Loucy (cell line): ENCODE data around the gene AP3D1.

Experiments used
- H2AFZ ChIP-seq: fragments of 200-600 bp; sonication (generic); 2 replicates; pipeline ENCODE4 v1.6.0; 2016; ENCODE audit warnings: antibody characterized with exemption, mild to moderate bottlenecking, low read length, moderate library complexity
- H3F3A ChIP-seq: fragments of 200-600 bp; 2 replicates; pipeline ENCODE4 v1.6.0; 2016; ENCODE audit warnings: antibody characterized with exemption, low read depth, mild to moderate bottlenecking
- H3K27me3 ChIP-seq: fragments of 200-600 bp; sonication (generic); 2 replicates; pipeline ENCODE4 v1.6.1; 2014; ENCODE audit warnings: low read length, mild to moderate bottlenecking; ENCODE audit not compliant: insufficient read depth, poor library complexity, severe bottlenecking
- H3K36me3 ChIP-seq: fragments of 200-600 bp; sonication (generic); 2 replicates; pipeline ENCODE4 v1.6.1; 2016; ENCODE audit warnings: low read length; ENCODE audit not compliant: insufficient read depth
- H3K4me1 ChIP-seq: fragments of 200-600 bp; sonication (generic); 2 replicates; pipeline ENCODE4 v1.5.1; 2014; ENCODE audit warnings: low read length, mild to moderate bottlenecking; ENCODE audit not compliant: insufficient read depth, poor library complexity, severe bottlenecking
- H3K4me2 ChIP-seq: fragments of 200-600 bp; sonication (generic); 2 replicates; pipeline ENCODE4 v1.6.0; 2014; ENCODE audit warnings: antibody characterized with exemption, low read length, low read depth, mild to moderate bottlenecking; ENCODE audit not compliant: poor library complexity, severe bottlenecking
- H3K4me3 ChIP-seq: fragments of 200-600 bp; sonication (generic); 2 replicates; pipeline ENCODE4 v1.5.1; 2014; ENCODE audit warnings: low read length, mild to moderate bottlenecking, mixed read lengths; ENCODE audit not compliant: poor library complexity, severe bottlenecking
- H3K79me2 ChIP-seq: fragments of 200-600 bp; sonication (generic); 2 replicates; pipeline ENCODE4 v1.6.1; 2014; ENCODE audit warnings: low read length; ENCODE audit not compliant: insufficient read depth
- H3K9ac ChIP-seq: fragments of 200-600 bp; sonication (generic); 2 replicates; pipeline ENCODE4 v1.6.0; 2014; ENCODE audit warnings: mild to moderate bottlenecking, low read depth, low read length, moderate library complexity; ENCODE audit not compliant: poor library complexity, severe bottlenecking
- H3K9me2 ChIP-seq: fragments of 200-600 bp; sonication (generic); replicated peaks from 2 replicates; pipeline ENCODE4 v1.6.1; 2016; ENCODE audit warnings: low read depth, low read length, mixed read lengths
- H3K9me3 ChIP-seq: fragments of 200-600 bp; sonication (generic); 2 replicates; pipeline ENCODE4 v1.6.1; 2014; ENCODE audit warnings: mild to moderate bottlenecking, antibody characterized with exemption, low read length, low read depth; ENCODE audit not compliant: insufficient read depth
- H4K20me1 ChIP-seq: fragments of 200-600 bp; sonication (generic); 2 replicates; pipeline ENCODE4 v1.6.0; 2014; ENCODE audit warnings: antibody characterized with exemption, low read length, mild to moderate bottlenecking; ENCODE audit not compliant: insufficient read depth, poor library complexity, severe bottlenecking
- EZH2phosphoT487 ChIP-seq: fragments of 200-600 bp; IDR thresholded peaks from 2 replicates; pipeline ENCODE4 v1.6.1; 2018; ENCODE audit warnings: antibody characterized with exemption, mild to moderate bottlenecking, moderate library complexity, borderline replicate concordance
- TF ChIP-seq, protein P1 (sequence below): fragments of 200-600 bp; sonication (generic); conservative IDR thresholded peaks from 2 replicates; pipeline ENCODE4 v1.5.1; 2014; ENCODE audit warnings: mild to moderate bottlenecking, antibody characterized with exemption, low read length

The AP3D1 gene

DNA sequence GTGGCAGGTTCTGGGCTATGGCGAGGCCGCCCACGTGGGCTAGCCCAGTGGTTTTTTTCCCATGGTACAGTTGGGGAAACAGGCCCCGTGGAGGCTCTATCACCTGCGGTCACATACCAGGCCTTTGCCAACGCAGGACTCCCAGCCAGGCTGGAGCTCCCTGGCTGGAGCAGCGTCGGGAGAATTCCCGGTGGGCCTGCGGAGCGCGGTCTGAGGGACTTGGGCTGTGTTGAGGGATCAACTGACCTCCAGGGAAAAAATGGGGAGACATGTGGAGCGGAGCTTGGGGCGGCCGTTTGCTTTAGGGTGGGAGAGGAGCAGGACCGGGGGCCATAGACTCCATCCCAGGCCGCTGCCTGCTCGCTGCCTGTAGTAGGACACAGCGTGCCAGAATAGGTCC is 28.7 kb upstream of the AP3D1 start:
- Histone ChIP-seq H3K4me1 (no peaks in the 10 kb centered on the region), H3K9me2 (no peaks in the 10 kb centered on the region), H3F3A (no peaks in the 10 kb centered on the region), H2AFZ (no peak overlapping the region), H4K20me1 (peaks cover 78% of the 10 kb centered on the region), H3K79me2 (peaks cover 98% of the 10 kb centered on the region), H3K36me3 (peaks cover 64% of the 10 kb centered on the region; the same call in 1 of the 2 replicates), H3K27me3 (no peaks in the 10 kb centered on the region), H3K9ac (no peak overlapping the region), H3K9me3 (no peaks in the 10 kb centered on the region), H3K4me3 (no peak overlapping the region), H3K4me2 (no peak overlapping the region)
- TF ChIP-seq, protein P1, sequence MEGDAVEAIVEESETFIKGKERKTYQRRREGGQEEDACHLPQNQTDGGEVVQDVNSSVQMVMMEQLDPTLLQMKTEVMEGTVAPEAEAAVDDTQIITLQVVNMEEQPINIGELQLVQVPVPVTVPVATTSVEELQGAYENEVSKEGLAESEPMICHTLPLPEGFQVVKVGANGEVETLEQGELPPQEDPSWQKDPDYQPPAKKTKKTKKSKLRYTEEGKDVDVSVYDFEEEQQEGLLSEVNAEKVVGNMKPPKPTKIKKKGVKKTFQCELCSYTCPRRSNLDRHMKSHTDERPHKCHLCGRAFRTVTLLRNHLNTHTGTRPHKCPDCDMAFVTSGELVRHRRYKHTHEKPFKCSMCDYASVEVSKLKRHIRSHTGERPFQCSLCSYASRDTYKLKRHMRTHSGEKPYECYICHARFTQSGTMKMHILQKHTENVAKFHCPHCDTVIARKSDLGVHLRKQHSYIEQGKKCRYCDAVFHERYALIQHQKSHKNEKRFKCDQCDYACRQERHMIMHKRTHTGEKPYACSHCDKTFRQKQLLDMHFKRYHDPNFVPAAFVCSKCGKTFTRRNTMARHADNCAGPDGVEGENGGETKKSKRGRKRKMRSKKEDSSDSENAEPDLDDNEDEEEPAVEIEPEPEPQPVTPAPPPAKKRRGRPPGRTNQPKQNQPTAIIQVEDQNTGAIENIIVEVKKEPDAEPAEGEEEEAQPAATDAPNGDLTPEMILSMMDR: no peak

DNA sequence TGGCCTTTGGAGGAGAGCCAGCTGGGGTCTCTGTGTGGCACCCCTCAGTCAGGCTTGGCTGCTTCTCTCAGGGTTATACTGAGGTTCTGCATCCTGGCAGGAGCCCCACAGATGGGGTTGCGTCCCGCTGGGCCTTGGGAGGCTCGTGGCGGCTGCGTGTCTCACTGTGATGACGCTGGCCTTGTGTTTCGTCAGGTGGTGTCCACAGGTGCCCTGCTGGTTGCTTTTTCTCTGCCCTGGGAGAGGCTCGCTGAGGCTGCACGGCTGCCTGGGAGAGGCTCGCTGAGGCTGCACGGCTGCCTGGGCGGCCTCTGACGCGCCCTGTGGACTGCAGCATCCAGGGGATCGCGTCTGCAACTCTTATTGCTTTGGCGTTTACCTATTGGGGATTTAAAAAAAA is 27.7 kb upstream of the AP3D1 start:
- H3K79me2 ChIP-seq: peaks cover 97% of the 10 kb centered on the region
- H3K36me3 ChIP-seq: peaks cover 53% of the 10 kb centered on the region; the same call in 1 of the 2 replicates
- H3K27me3 ChIP-seq: no peaks in the 10 kb centered on the region
- H2AFZ ChIP-seq: no peak overlapping the region
- no peak for TF ChIP-seq EZH2phosphoT487
- TF ChIP-seq, protein P1: no peak
- H3K4me3 ChIP-seq: no peak overlapping the region
- H3K9me2 ChIP-seq: no peaks in the 10 kb centered on the region
- H3K9ac ChIP-seq: no peak overlapping the region
- no peaks in the 10 kb centered on the region for H3F3A ChIP-seq
- no peak overlapping the region for H3K4me2 ChIP-seq
- H3K9me3 ChIP-seq: no peaks in the 10 kb centered on the region
- no peaks in the 10 kb centered on the region for H3K4me1 ChIP-seq
- H4K20me1 ChIP-seq: peaks cover 78% of the 10 kb centered on the region

DNA sequence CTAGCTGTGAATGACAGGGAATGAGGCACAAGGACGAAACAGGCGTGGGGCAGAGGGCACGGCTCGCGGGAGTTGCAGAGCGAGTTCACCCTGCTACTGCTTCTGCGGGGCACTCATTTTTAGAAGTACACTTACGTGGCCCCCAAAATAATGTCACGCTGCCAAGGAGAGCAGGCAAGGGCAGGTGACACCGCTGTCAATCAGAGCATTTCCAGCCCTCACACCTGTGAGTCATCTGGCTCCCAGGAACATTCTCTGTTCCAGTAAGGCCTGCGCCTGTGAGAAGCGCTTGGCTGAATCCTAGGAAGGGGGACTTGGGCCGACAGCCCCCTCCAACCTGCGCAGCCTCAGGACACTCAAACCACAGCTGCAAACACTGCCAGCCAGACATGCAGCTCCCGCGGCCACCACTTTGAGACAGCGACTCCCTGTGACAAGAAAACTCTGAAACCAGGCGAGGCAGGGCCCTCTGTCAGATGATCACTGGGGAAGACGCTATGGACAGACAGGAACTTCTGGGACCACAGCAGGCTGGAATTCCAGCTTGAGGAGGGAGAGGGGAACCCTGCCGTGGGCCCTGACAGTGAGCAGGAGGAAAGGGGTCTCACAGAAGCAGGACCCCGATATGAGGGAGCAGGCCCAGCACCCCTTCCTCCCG is 25.1 kb upstream of the AP3D1 start:
- no peak for TF ChIP-seq EZH2phosphoT487
- TF ChIP-seq, protein P1: no peak
- Histone ChIP-seq H3K9ac (no peak overlapping the region), H3K79me2 (peaks cover 98% of the 10 kb centered on the region), H3K27me3 (no peaks in the 10 kb centered on the region), H4K20me1 (peaks cover 81% of the 10 kb centered on the region), H3K9me2 (no peaks in the 10 kb centered on the region), H3K4me3 (no peak overlapping the region), H3K9me3 (no peaks in the 10 kb centered on the region), H3K4me1 (peaks cover 4% of the 10 kb centered on the region), H3K36me3 (peaks cover 42% of the 10 kb centered on the region; the same call in 1 of the 2 replicates), H2AFZ (no peak overlapping the region), H3F3A (no peaks in the 10 kb centered on the region), H3K4me2 (no peak overlapping the region)
